HPDE6-E6E7 (cell line): ENCODE results near the gene MMD.
A peak's percentile ranks its signal among the peaks of the same experiment; 100 is the strongest.
"Not testable (repeated sequence)": the region's sequence is repeated elsewhere in the genome, so short reads cannot be mapped to it uniquely, and the experiment has no call there.

Experiments used
- DNase-seq: peaks from one replicate; pipeline ENCODE4 v3.0.0; 2011; ENCODE audit warnings: missing footprints; ENCODE audit errors: extremely low spot score

Gene MMD

DNA sequence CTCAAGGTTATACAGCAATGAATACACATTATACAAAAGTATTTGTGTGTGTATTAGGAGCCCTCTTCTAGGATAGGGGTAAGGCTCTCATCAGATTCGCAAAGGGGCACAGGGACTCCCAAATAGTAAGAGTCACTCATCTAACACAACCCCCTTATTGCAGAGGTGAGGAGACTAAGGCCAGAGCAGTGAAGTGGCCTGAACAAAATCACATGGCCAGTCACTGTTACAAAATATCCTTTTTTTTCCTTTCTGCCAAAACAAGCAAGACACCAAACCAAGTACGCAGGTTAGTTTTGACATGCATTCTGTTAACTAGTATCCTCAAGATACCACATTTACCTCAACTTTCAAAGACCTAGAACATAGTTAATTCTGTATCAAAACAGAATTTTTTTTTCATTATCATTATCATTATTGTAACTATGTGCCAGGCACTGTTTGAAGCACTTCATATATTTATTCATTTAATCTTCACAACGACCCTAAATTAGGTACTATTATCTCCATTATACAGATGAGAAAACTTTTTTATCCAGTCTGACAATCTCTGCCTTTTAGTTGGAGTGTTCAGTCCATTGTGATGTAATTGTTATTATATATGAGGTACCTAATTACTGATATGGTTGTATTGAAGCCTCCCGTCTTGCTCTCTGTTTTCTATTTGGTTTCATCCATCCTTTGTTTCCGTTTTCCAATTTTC lies 25.7 kb downstream of the MMD start:
- DNase-seq = no peak

DNA sequence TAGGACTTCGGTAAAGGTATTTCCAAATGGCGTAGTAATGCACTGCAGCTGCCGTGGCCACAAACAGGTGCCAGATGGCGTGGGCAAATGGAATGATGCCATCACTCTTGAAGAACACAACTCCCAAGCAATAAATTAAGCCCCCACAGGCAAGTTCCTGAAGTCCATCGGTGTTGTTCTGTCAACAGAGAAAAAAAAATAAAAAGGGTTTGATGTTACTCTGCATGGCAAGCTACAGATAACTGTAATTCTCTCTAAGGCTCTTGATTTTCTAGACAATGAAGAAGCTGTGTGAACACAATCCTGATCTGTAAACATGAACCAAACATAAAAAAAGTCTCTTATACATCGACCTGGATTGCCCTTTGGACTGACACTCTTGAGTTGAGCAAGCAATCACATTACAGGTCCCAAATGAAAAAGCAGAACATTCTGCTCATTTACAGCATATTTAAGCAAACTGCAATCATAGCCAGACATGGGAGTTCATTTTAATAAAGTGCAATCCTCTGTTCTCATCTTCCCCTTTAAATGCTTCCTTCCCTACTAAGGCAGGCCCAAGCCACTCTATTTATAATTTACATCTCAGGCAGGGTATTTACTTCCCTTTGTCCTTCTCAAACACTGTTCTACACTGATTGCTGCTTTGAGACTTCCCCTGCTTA lies 27.1 kb downstream of the MMD start:
- no peak for DNase-seq

DNA sequence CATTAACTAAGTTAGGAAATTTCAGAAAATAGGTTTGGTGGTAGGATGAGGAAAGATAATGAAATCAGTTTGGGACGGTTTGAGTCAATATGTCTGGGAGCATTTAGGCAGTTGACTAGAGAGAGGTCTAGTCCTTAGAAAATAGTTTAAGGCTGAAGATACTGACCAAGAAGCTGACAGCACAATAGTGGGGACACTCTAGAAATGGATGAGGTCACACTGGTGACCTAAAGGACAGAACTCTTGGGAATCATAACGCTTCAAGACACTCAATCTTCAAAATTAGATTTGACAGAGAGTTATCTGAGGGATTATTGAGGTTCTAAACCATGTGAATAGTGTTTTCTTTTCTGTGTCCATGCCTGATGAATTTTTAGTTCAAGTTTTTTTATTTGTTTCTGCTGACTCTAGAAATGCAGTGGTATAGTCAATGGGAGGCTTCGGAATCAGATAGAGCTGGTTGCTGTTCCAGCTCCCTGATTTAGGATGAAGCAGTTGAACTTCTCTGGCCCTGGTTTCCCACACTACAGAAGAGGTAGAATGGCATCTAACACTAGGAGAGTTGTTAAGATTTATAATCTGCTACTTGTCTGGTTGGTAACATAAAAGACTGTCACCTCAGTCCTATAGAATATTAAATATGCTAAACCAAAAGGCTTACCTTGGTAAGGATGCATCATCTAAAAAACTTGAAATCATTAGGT lies 29.7 kb downstream of the MMD start:
- no peak for DNase-seq

DNA sequence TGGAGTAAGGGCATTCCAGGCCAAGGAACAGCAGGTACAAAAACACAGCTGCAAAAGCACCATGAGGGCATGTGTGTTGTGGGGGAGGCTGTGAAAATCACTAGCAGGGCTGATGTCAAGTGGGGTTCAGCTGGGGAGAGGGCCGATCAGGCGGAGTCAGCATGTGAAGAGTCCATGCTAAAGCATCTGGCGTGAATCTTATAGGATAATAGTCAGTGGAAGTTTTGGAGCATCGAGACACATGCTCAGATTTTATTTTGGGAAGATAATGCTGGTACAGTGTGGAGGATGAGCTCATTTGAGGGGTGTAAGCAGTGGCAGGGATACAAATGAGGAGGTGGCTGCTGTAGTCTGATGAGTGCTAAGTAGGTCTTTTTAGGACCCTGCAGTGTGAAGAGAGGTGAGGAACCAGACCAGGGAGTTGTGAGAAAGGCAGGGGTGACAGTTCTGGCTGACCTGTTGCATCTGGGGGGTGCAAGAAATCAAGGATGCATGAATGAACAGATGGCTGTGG lies 30.3 kb downstream of the MMD start:
- no peak for DNase-seq

DNA sequence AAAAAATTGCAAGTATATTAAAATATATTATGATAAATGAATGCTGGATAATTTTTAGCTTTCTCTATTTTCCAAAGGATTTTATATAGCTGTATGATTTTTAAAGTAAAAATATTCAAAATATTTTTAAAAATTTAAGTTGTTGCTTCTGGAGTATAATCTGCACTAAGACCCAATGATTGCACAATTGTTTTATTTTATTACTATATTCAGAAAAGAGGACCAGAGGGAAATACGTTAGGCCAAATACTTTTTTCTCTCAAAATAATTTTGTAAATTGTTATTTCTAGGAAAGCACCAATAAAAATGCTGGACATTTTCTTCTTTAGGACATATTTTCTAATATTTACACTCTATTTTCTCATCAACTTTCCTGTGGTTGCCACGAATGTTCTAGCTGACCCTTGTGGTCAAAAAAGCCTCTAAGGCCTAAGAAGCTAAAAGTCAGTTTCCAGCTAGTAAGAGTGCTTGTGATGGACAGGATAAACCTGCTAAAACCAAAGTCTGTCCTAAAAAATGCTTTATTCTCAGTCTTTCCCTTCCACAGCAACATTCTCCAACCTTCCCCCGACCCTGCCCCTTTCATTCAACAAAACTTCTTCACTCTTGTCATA lies 31.2 kb downstream of the MMD start:
- DNase-seq = no peak

DNA sequence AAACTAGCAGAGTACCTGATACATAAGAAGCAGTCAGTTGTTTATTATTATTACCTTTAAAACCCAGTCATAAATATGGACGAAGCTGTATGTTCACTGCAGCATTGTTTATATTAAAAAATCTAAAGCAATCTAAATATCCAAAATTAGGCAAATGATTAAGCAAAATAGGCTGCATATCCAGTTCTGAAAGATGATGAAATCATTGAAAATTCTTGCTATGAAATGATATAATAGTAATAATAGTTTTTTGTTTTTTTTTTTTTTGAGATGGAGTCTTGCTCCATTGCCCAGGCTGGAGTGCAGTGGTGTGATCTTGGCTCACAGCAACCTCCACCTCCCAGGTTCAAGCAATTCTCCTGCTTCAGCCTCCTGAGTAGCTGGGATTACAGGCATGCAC lies 31.9 kb downstream of the MMD start:
- not testable (repeated sequence) for DNase-seq

DNA sequence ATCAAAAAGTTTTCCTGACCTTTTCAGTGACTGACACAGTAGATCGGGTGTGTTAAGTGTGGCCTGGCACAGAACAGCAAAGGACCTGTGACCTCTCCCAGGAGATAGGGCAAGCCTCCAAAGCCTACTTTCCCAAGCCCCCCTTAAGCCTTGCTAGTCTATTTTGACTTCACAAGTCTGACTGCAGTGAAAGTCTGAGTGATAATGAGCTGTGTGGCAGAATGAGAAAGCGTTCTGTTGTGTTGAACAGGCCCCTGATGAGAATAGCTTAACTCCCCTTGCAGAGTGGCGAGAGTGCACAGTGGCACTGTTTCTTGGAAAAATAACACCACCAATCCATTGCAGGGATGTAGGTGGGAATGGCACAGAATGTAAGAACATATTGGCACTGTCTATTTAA lies 32.8 kb downstream of the MMD start:
- no peak for DNase-seq

DNA sequence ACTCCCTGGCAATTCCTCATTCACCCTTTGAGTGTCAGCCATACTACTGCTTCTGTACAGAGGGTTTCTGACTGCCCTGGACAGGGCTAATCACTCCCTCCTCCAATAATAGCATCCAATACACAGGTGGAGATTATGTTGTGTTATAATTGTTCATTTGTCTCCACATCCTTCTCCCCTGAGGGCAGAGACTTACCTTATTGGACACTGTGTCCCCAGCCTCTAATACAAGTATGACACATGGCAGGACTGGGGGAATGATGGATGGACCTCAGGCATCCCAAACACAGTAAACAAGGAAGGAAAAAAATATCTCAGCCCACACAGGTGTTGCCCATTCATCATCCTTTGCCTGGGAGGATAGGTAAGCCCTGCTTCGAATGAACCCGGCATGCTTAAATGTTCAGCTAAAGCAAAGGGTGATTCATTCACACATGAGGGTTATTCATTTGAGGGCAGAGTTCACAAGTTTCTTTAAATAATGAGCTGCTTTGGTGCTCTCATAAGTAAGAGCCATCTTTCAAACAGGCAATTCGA lies 34.8 kb downstream of the MMD start:
- peak; percentile 4 for DNase-seq

DNA sequence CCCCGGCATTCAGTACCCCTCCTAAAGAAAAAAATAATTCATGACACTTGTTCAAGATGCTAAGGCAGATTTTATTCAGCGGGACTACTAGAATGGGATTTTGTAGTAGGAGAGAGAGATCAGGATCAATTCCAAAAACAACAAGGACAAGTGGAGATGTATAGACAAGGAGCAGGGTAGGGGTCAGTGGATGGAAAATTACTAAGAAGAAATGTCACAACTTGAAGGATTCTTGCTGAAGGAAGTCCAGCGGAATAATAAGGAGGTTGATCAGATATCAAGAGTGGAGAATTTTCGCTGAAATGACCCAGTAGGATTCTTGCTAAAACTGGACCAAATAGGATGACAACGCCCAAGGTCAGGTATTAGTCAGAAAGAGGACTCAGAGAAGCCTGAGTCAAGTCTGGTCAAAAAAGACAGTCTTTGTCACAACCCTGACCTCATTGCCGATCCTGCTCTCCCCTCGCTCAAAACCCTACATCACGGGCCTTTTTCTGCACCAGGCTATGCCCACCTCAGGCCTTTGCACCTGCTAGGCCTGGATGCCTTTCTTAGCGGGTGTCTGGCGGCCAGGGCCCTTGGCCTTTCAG lies 36.9 kb downstream of the MMD start:
- no peak for DNase-seq

DNA sequence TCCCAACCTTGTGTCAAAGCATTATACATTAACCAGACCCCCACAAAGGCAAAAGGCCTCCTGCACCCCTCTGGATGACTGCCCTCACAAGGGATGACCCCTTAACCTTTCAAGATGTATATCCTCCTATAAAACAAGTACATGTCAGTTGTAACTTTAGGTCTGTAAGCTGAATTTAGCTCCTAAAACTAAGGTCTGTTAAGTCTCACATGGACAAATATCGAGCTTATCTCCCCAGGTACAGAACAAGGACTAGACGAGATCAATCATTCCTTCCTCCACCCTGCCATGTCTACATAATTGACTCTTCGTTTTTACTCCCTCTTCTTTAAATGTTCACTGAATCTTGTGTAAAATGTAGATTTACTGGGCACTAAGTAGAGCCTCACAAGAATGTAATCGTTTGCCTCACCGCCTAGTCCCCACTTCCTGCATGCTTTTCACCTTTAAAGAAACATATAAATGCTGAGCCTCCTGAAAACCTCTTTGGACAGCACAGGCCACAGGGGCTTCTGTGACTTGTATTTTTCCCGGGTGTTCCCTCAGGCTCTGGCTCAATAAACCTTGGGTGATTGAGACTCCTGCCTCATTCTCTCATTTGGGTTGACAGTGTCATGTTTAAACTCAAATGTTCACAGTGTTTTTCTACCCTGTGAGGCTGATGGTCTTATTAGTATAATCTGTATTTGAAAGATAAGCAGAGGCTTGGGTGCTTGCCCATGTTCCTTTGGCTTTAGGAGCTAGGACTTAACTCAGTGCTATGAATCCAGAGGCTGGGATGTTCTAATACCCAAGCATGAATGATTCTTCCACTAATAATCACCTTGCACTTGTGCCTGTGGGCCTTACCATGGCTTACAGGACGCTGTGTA lies 37.6 kb downstream of the MMD start:
- no peak for DNase-seq

DNA sequence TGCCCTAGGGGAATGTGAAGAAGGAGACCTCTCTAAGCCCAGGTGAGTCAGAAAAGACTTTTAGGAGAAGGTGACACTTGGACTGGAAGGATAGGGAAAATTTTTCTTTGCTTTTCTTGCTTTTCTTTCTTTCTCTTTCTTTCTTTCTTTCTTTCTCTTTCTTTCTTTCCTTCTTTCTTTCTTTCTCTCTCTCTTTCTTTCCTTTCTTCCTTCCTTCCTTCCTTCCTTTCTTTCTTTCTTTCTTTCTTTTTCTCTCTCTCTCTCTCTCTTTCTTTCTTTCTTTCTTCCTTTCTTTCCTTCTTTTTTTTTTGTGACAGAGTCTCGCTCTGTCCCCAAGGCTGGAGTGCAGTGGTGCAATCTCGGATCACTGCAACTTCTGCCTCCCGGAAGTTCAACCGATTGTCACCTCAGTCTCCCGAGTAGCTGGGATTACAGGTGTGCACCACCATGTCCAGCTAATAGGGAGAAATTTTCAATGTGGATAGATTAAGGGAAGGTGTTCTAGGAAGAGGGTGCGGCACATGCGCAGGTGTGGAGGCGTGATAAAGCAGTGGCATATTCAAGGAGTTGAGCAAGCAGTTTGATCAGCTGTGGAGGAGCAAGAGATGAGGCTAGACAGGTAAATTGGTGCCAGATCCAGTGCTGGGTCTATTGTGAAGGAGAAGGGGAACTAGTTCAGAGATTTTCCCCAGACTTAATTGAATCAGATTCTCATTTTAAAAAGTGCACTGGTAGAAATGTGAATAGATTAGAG lies 40.4 kb downstream of the MMD start:
- DNase-seq = no peak

DNA sequence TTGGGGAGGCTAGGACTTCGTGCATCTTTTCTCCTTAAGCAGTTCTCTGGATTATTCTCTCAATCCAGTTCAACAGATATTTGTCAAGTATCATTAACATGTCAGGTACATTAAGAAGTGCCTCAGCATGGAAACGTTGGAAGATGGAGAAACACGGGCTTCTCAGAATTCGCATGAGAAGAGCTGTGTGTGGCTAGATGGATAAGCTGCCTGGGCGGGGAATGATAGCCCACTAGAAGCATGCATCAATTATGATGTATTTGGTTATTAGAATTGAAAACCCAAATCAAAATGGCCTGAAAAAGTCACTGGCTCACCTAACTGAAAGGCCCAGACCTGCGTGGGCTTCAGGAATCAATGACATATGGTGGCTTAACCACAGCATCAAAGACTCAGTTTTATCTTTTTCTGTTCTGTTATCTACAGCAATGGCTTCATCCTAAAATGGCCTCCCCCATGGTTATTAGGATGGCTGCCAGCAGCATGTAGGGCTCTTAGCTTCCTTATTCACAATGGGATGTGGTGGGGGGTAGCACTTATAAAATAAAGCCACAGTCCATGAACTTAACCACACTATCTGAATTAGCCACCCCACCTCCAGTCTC lies 43.9 kb downstream of the MMD start:
- no peak for DNase-seq

DNA sequence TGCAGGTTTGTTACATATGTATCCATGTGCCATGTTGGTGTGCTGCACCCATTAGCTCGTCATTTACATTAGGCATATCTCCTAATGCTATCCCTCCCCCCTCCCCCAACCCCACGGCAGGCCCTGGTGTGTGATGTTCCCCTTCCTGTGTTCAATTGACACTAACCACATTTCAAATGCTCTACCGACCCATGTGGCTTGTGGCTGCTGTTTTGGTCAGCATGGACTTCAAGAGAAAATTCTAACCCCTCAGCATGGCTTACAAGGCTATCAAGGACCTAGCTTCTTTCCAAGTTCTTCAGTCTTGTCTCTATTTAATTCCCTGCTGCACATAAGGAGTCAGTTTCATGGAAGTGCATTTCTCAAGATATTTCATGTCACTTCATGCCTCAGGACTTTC lies 52.9 kb downstream of the MMD start:
- no peak for DNase-seq

DNA sequence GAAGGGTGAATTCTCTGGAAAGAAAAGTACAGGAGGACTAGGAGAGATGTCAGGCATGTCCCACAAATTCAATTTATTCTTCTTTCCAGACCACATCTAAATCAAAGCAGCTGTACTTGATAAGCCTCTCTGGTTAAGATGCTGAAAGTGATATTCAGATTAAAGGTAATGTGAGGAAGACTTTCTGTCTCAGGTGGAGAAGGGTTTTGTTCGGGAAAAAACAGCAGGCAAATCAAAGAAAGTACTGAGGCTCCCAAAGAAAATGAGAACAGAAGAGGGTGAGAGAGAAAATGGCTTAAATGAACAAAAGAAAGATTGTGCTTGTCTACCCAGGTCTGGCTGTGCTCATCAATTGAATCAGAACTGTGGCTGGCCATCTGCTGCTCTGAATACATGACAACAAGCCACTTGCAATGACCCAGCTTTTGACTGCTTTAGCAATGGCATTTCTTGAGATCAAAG lies 55.6 kb downstream of the MMD start:
- no peak for DNase-seq

DNA sequence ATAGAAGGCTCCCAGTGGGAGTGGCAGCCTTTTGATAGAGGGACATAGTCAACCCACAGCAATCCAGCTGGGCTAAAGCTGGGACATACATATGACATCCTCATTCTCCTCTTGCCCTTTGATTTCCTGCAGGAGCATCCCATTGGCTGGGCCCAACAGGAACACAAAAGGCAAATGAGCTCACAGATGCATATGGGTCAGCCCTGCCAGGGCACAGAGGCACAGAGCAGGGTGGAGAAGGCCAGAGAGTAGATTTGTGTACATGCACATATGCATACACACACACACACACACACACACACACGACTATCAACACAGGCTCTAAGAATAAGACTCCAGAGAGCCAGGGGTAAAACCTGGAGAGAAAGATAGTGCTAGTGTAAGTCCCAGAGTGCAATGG lies 58.6 kb downstream of the MMD start:
- DNase-seq = no peak

DNA sequence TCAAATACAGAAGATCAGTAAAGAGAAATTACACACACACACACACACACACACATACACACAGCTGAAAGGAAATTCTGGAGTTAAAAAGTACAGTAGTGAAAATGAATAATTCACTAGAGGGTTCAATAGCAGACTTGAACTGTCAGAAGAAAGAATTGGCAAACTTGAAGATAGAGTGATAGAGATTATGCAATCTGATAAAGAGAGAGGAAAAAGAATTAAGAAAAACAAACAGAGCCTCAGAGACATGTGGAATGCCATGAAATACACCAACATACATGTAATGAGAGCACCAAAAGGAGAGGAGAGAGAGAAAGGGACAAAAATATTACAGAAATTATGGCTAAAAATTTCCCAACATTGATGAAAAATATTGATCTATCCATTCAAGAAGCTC lies 60.7 kb downstream of the MMD start:
- no peak for DNase-seq

DNA sequence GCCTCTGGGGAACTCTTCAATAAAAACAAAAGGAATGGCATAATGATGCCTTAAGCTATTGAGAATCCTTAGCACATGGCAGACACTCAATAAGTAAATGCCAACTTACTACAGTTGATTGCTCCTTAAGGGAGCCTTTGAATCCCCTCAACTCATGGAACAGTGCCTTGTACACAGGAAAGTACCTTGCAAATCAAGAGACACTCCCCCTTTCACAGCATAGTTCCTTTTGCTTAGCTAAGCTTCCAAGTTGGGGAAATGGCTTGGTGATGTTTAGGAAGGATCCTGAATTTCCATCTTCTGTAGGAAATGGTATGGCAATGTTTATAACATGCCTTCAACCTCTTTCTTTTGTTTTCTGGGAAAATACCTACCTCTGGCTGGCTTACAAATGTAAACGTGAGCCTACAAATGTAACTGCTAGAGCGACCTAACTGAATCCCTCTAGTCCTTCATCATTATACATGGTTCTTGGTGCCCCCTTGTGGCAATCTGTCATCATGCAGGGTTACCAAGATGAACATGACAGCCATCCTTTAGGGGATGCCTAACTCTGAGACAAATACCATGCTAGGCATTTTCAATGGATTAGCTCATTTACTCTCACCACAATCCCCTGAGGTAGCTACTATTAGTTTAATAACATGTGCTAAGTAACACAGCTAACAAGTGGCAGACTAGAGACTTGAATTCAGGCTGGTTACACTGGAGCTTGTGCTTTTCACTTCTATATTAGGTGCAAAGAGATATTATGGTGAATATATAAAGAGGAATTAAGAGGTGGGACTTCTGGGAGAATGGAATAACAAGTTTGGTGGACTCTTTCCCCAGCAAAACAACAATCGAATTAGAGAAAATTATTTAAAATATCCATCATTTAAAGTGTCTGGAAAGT lies 65.0 kb downstream of the MMD start:
- DNase-seq = peak; percentile 79

DNA sequence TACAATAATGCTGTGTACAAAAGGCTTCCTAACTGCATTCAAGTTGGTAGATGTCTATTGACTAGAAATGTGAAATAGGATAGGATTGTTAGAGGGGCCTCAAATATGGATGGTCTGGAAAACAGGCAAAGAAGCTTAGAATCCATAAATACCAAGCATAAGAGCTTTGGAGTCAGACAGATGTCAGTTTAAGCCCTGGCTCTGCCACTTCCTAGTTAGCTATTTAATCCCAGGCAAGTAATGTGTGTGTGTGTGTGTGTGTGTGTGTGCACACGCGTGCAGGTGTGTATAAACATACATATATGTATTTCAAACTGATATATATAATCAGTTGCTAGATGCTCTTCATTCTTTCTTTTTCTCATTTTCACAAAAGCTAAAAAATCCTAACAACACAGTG lies 66.7 kb downstream of the MMD start:
- no peak for DNase-seq

DNA sequence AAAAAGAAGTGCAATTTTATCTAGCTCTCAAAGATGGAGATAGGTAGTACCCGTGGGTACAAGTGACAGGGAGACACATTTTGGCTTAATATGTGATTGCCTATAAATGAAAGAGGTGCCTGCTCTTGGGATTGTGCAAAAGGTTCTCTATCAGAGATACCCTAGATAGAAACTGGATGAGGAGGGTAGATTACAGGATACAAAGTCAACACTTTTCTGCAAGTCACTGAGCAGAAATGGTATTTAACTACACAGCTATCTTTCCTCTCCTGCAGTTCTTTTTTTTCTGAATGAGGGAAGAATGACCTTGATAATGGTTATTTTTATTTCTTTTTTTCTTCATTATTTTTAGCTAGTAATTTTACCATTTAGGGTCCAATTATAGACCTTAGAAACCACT lies 67.6 kb downstream of the MMD start:
- no peak for DNase-seq
